IMR-90 (cell line): ENCODE data around the gene RBM45. TPM values are rescaled to one million over a fixed set of nuclear protein-coding genes. Genes with fewer than 3 reads are reported as not detected.

Experiments used
- ATAC-seq: fragments of 200-7000 bp; cut with Tn5 transposase; 2 replicates; pipeline ENCODE4 v1.9.1; 2020; ENCODE audit warnings: low read depth, mild to moderate bottlenecking, moderate library complexity
- BruUV-seq: library from RNA; stranded (reverse); fragments of 400-500 nt; replicated peaks from 2 replicates; lab custom pipeline; 2021; lab: Mats Ljungman, UMichigan
- CTCF ChIA-PET: fragments of 300-600 bp; formaldehyde crosslinking; extraction: SDS; loops from one replicate; lab custom pipeline; 2021; ENCODE audit warnings: antibody characterized with exemption; lab: Yijun Ruan, JAX
- POLR2A ChIA-PET: fragments of 300-600 bp; sonication (Branson Sonifier 250); formaldehyde crosslinking; loops from one replicate; lab custom pipeline; 2022; ENCODE audit warnings: antibody characterized with exemption; ENCODE audit not compliant: unreplicated experiment; lab: Charles Lee
- DNase-seq: peaks from one replicate; pipeline ENCODE4 v3.0.0; 2013
- H2AFZ ChIP-seq: replicated peaks from 2 replicates; pipeline ENCODE3; 2013; ENCODE audit warnings: low read length, mild to moderate bottlenecking; ENCODE audit not compliant: poor library complexity
- H2AK5ac ChIP-seq: 2 replicates; pipeline ENCODE4 v1.6.1; 2013; ENCODE audit warnings: low read depth, low read length, inconsistent platforms
- H2AK9ac ChIP-seq: replicated peaks from 2 replicates; pipeline ENCODE3; 2013; ENCODE audit warnings: mild to moderate bottlenecking, low read depth, low read length, moderate library complexity; ENCODE audit not compliant: poor library complexity
- H2BK120ac ChIP-seq: 2 replicates; pipeline ENCODE4 v1.6.1; 2013; ENCODE audit warnings: low read depth, low read length, inconsistent platforms
- H2BK15ac ChIP-seq: 3 replicates; pipeline ENCODE4 v1.6.1; 2013; ENCODE audit warnings: low read depth, low read length, inconsistent platforms
- H2BK20ac ChIP-seq: 2 replicates; pipeline ENCODE4 v1.6.1; 2013; ENCODE audit warnings: low read depth, mild to moderate bottlenecking, inconsistent platforms, low read length, moderate library complexity
- H2BK5ac ChIP-seq: 2 replicates; pipeline ENCODE4 v1.6.1; 2013; ENCODE audit warnings: mild to moderate bottlenecking, low read depth, low read length, inconsistent platforms; ENCODE audit not compliant: poor library complexity, severe bottlenecking
- H3K14ac ChIP-seq: replicated peaks from 2 replicates; pipeline ENCODE4 v1.6.1; 2013; ENCODE audit warnings: low read depth, low read length, inconsistent platforms
- H3K18ac ChIP-seq: 2 replicates; pipeline ENCODE4 v1.6.1; 2013; ENCODE audit warnings: low read depth, low read length, control low read depth
- H3K23ac ChIP-seq: 2 replicates; pipeline ENCODE4 v1.6.1; 2013; ENCODE audit warnings: low read depth, low read length, inconsistent platforms
- H3K27ac ChIP-seq: 2 replicates; pipeline ENCODE4 v1.5.1; 2013; ENCODE audit warnings: mild to moderate bottlenecking, control low read depth, low read length; ENCODE audit not compliant: insufficient read depth
- H3K27me3 ChIP-seq: 2 replicates; pipeline ENCODE4 v1.6.1; 2013; ENCODE audit warnings: low read length; ENCODE audit not compliant: control insufficient read depth, insufficient read depth
- H3K36me3 ChIP-seq: 2 replicates; pipeline ENCODE4 v1.6.1; 2013; ENCODE audit warnings: low read length, mixed read lengths; ENCODE audit not compliant: control insufficient read depth, insufficient read depth
- H3K4ac ChIP-seq: 2 replicates; pipeline ENCODE4 v1.6.1; 2013; ENCODE audit warnings: low read depth, low read length, inconsistent platforms
- H3K4me1 ChIP-seq: 2 replicates; pipeline ENCODE4 v1.6.1; 2013; ENCODE audit warnings: low read length, mixed read lengths; ENCODE audit not compliant: control insufficient read depth, insufficient read depth
- H3K4me2 ChIP-seq: 2 replicates; pipeline ENCODE4 v1.6.1; 2013; ENCODE audit warnings: low read depth, mild to moderate bottlenecking, control low read depth, low read length, moderate library complexity
- H3K4me3 ChIP-seq: 2 replicates; pipeline ENCODE4 v1.5.1; 2013; ENCODE audit warnings: low read depth, mild to moderate bottlenecking, control low read depth, low read length, moderate library complexity; ENCODE audit not compliant: insufficient read depth
- H3K56ac ChIP-seq: 2 replicates; pipeline ENCODE4 v1.6.1; 2013; ENCODE audit warnings: low read length, inconsistent platforms; ENCODE audit not compliant: insufficient read depth; ENCODE audit errors: extremely low read depth
- H3K79me1 ChIP-seq, 2 experiments: 2 replicates each; pipeline ENCODE4 v1.6.1; 2013; ENCODE audit warnings: low read length in 2 of 2, inconsistent platforms in 1 of 2, low read depth in 1 of 2
- H3K9ac ChIP-seq: 2 replicates; pipeline ENCODE4 v1.6.1; 2013; ENCODE audit warnings: low read depth, low read length, control low read depth
- H3K9me1 ChIP-seq: 2 replicates; pipeline ENCODE4 v1.6.1; 2013; ENCODE audit warnings: low read length, inconsistent platforms; ENCODE audit not compliant: insufficient read depth
- H3K9me3 ChIP-seq: 2 replicates; pipeline ENCODE4 v1.6.1; 2013; ENCODE audit warnings: low read length; ENCODE audit not compliant: control insufficient read depth, insufficient read depth
- H4K20me1 ChIP-seq: 2 replicates; pipeline ENCODE4 v1.6.1; 2013; ENCODE audit warnings: low read length, inconsistent platforms; ENCODE audit not compliant: insufficient read depth
- H4K5ac ChIP-seq: 2 replicates; pipeline ENCODE4 v1.6.1; 2013; ENCODE audit warnings: mild to moderate bottlenecking, low read depth, low read length, control low read depth
- H4K8ac ChIP-seq, 2 experiments: 2 replicates each; pipeline ENCODE4 v1.6.1; 2013; ENCODE audit warnings: low read depth in 2 of 2, low read length in 2 of 2, control low read depth in 1 of 2, inconsistent platforms in 1 of 2
- H4K91ac ChIP-seq: 2 replicates; pipeline ENCODE4 v1.6.1; 2013; ENCODE audit warnings: low read depth, low read length, inconsistent platforms; ENCODE audit not compliant: insufficient read depth
- BHLHE40 ChIP-seq: fragments of 150-350 bp; IDR thresholded peaks from 2 replicates; pipeline ENCODE4 v1.6.1; 2016; ENCODE audit warnings: mild to moderate bottlenecking, low read depth, low read length
- CHD1 ChIP-seq: IDR thresholded peaks from 2 replicates; pipeline ENCODE4 v1.6.1; 2012; ENCODE audit warnings: low read depth, low read length, improper control_type of control experiment
- CTCF ChIP-seq: conservative IDR thresholded peaks from 2 replicates; pipeline ENCODE4 v1.5.1; 2012; ENCODE audit warnings: mild to moderate bottlenecking, low read depth, low read length, improper control_type of control experiment
- MAFK ChIP-seq: IDR thresholded peaks from 2 replicates; pipeline ENCODE4 v1.6.1; 2012; ENCODE audit warnings: low read depth, low read length, improper control_type of control experiment
- MXI1 ChIP-seq: IDR thresholded peaks from 2 replicates; pipeline ENCODE4 v1.6.1; 2012; ENCODE audit warnings: low read depth, mild to moderate bottlenecking, low read length, moderate library complexity, borderline replicate concordance
- NFE2L2 ChIP-seq: fragments of 150-350 bp; IDR thresholded peaks from 2 replicates; pipeline ENCODE4 v1.6.1; 2016; ENCODE audit warnings: low read depth, mild to moderate bottlenecking, low read length
- RAD21 ChIP-seq: IDR thresholded peaks from 2 replicates; pipeline ENCODE4 v1.6.1; 2012; ENCODE audit warnings: low read length, improper control_type of control experiment
- SMC3 ChIP-seq: fragments of 150-350 bp; IDR thresholded peaks from 2 replicates; pipeline ENCODE4 v1.6.1; 2016; ENCODE audit warnings: low read depth, mild to moderate bottlenecking, antibody characterized with exemption, low read length, moderate library complexity
- dilution Hi-C: fragments of 300-500 bp; cut with HindIII; formaldehyde crosslinking; loops from one replicate; pipeline ENCODE4 v1.14.3; 2018; ENCODE audit warnings: low sequenced_read_pairs; ENCODE audit not compliant: unreplicated experiment
- in situ Hi-C: fragments of 300-500 bp; cut with MboI; formaldehyde crosslinking; loops from 3 replicates; pipeline ENCODE4 v1.14.3; 2019; ENCODE audit warnings: low sequenced_read_pairs, inconsistent platforms, mixed read lengths
- intact Hi-C: fragments of 100-400 bp; cut with micrococcal nuclease; formaldehyde crosslinking; loops from 2 replicates; pipeline ENCODE4 v1.10.0; 2022
- polyA plus RNA-seq, 3 experiments: library from polyadenylated mRNA; depleted of rRNA; stranded (reverse); fragments of >200 nt; gene quantifications; 2 replicates each; pipeline ENCODE4 v1.2.3, GENCODE V29; 2012; ENCODE audit warnings: low replicate concordance in 1 of 3
- total RNA-seq: library from RNA; depleted of rRNA; stranded (reverse); fragments of >200 nt; gene quantifications from 2 replicates; pipeline ENCODE4 v1.2.3, GENCODE V29; 2012

Gene RBM45
- total and polyA plus RNA-seq, 2 of the 4 experiments (the other 2 are of a cell fraction) = 10.3 to 17.9 TPM

DNA sequence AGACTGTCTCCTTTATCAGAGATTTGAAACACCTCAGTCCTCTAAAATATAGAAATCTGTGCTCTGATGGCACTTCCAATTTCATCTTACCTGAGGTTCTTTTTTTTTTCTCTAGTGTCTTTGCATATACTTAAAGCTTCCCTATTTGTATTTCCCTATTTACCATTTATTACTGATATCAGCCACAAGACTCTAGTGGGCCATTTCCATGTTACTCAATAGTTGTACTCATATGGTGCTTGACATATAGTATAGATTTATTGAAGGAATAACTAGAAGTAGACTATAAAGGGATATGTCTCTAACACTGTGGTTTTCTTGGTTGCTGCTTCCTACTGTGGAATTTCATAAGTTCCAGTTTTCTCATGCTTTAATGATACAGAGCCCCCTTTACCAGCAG lies 3.0 kb downstream of the RBM45 start:
- H3K27ac ChIP-seq = no peak overlapping the region
- no peak overlapping the region for H3K9ac ChIP-seq
- no peak overlapping the region for H2AFZ ChIP-seq
- H3K18ac ChIP-seq = no peak overlapping the region
- H3K4me1 ChIP-seq = peaks cover 1% of the 10 kb centered on the region
- H3K79me1 ChIP-seq = peaks cover 4 to 9% of the 10 kb centered on the region in 2 experiments; a peak in 3 of 4 replicates
- no peak overlapping the region for H2BK20ac ChIP-seq
- no peaks in the 10 kb centered on the region for H4K20me1 ChIP-seq
- no peak overlapping the region for H3K4me2 ChIP-seq
- CTCF ChIA-PET = interaction anchor here (0.8 kb wide), 1 partner anchor 18 kb away, joined by 3 read pairs; no protein-coding TSS in a partner anchor
- H2AK9ac ChIP-seq = no peak overlapping the region
- no peak overlapping the region for H2BK120ac ChIP-seq
- no peak overlapping the region for H4K8ac ChIP-seq
- no peak overlapping the region for H3K23ac ChIP-seq
- intact Hi-C loops (loop anchor here (10.0 kb wide), 1 partner anchor 800 kb away; no protein-coding TSS in a partner anchor), in situ Hi-C loops (no loop called here), dilution Hi-C loops (no loop called here)
- no peak overlapping the region for H3K56ac ChIP-seq
- ATAC-seq (no peak), DNase-seq (no peak)
- no peak overlapping the region for H2BK5ac ChIP-seq
- H3K14ac ChIP-seq = no peak overlapping the region
- 0 out of 2 replicates have a peak, but pooled peaks cover 2% of the 10 kb centered on the region for H3K36me3 ChIP-seq
- no peak overlapping the region for H4K5ac ChIP-seq
- H4K91ac ChIP-seq = no peak overlapping the region
- TF ChIP-seq RAD21 (no peak), CTCF (no peak), NFE2L2 (no peak), CHD1 (no peak), MXI1 (no peak), BHLHE40 (no peak), SMC3 (no peak), MAFK (no peak)
- POLR2A ChIA-PET = no interaction called here
- H3K4me3 ChIP-seq = no peak overlapping the region
- H2BK15ac ChIP-seq = no peak overlapping the region
- no peaks in the 10 kb centered on the region for H3K9me3 ChIP-seq
- H3K27me3 ChIP-seq = no peaks in the 10 kb centered on the region
- peaks cover 6% of the 10 kb centered on the region for H3K9me1 ChIP-seq
- H3K4ac ChIP-seq = no peak overlapping the region
- H2AK5ac ChIP-seq = no peak overlapping the region
- no TSS peak for BruUV-seq
